Common myeloid progenitor, CD34-positive (primary cell): Measurements from ENCODE around the gene PRG2.

Experiments
- CTCF ChIA-PET: fragments of 350-600 bp; sonication (Branson Sonifier 250); formaldehyde crosslinking; loops from one replicate; lab custom pipeline; 2021; ENCODE audit warnings: antibody characterized with exemption; lab: Charles Lee
- POLR2A ChIA-PET: fragments of 350-600 bp; sonication (Branson Sonifier 250); formaldehyde crosslinking; loops from one replicate; lab custom pipeline; 2021; ENCODE audit warnings: antibody characterized with exemption; lab: Charles Lee
- DNase-seq, 3 donors: peaks; one replicate each; pipeline versions ENCODE4 v3.0.0 to v3.0.0-alpha.2; 2013
- H3K27ac ChIP-seq, 2 experiments: 1 replicate in 1 of 2; 2 replicates in 1 of 2; pipeline ENCODE4 v1.7.0; 2013; ENCODE audit warnings: inconsistent platforms in 2 of 2, low read length in 2 of 2, mild to moderate bottlenecking in 2 of 2, low read depth in 1 of 2, moderate library complexity in 1 of 2; ENCODE audit not compliant: severe bottlenecking in 2 of 2, insufficient read depth in 1 of 2, poor library complexity in 1 of 2
- H3K27me3 ChIP-seq, 5 experiments: replicated peaks in 2 of 5; 1 replicate in 3 of 5; 2 replicates in 2 of 5; pipeline versions ENCODE4 v1.6.1 to v1.7.0; 2013; ENCODE audit warnings: low read length in 4 of 5, mild to moderate bottlenecking in 2 of 5, moderate library complexity in 2 of 5, inconsistent platforms in 1 of 5; ENCODE audit not compliant: insufficient read depth in 5 of 5, control insufficient read depth in 4 of 5
- H3K36me3 ChIP-seq, 4 experiments: 1 replicate in 2 of 4; 2 replicates in 2 of 4; pipeline versions ENCODE4 v1.6.1 to v1.7.0; 2013; ENCODE audit warnings: low read length in 3 of 4, control low read depth in 1 of 4, mild to moderate bottlenecking in 1 of 4; ENCODE audit not compliant: control insufficient read depth in 4 of 4, insufficient read depth in 4 of 4
- H3K4me1 ChIP-seq, 4 experiments: 1 replicate in 3 of 4; 2 replicates in 1 of 4; pipeline versions ENCODE4 v1.6.1 to v1.7.1; 2013; ENCODE audit warnings: low read length in 3 of 4, mild to moderate bottlenecking in 3 of 4, control low read depth in 1 of 4, inconsistent platforms in 1 of 4, moderate library complexity in 1 of 4; ENCODE audit not compliant: control insufficient read depth in 4 of 4, insufficient read depth in 4 of 4; ENCODE audit errors: control extremely low read depth in 1 of 4
- H3K4me3 ChIP-seq, 7 experiments: 1 replicate in 4 of 7; 2 replicates in 3 of 7; pipeline versions ENCODE4 v1.5.1 to v1.7.0; 2013; ENCODE audit warnings: mild to moderate bottlenecking in 7 of 7, low read length in 6 of 7, moderate library complexity in 6 of 7, inconsistent platforms in 2 of 7, low read depth in 2 of 7, control low read depth in 1 of 7; ENCODE audit not compliant: insufficient read depth in 4 of 7, control insufficient read depth in 1 of 7; ENCODE audit errors: extremely low read depth in 1 of 7
- H3K9me3 ChIP-seq, 5 experiments: 1 replicate in 4 of 5; 2 replicates in 1 of 5; pipeline versions ENCODE4 v1.6.1 to v1.7.1; 2013; ENCODE audit warnings: low read length in 4 of 5, mild to moderate bottlenecking in 2 of 5, inconsistent platforms in 1 of 5, low read depth in 1 of 5, moderate library complexity in 1 of 5; ENCODE audit not compliant: control insufficient read depth in 4 of 5, insufficient read depth in 2 of 5; ENCODE audit errors: control extremely low read depth in 1 of 5
- WGBS: methylation state at CpG from one replicate; pipeline ENCODE4 v1.1.5; 2013; ENCODE audit not compliant: insufficient coverage; 5-methylcytosine and 5-hydroxymethylcytosine counted together

Gene PRG2

DNA sequence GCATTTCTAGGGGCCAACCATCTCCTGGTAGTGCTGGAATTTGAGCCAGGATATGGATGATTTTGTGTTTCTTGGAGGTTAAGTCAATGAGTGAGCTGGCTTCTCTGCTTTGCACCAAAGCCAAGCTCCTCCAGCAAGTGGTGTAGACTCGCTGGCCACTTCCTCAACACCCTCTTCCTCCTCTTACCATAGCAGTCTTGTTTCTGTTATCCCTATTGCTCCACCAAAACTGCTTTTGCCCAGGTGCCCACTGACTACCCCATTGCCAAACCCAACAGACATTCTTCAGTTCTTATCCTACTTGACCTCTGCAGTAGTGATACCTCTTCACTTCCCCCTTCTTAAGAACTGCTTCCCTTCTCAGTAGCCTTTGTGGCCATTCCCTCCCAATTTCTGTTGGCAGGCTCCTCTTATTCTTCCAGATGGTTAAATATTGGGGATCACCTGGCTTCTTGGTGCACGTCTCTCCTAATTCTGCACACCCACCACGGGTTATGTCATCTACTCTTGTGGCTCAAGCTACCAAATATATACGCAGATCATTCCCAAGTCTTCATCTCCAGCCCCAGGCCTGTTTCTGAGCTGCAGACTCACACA lies 7.0 kb upstream of the PRG2 start:
- DNase-seq, result peak in 1 of 3 donors; percentile 18
- Histone ChIP-seq H3K4me1 (peaks cover 0 to 24% (median 1%) of the 10 kb centered on the region in 4 experiments), H3K27ac (no peak overlapping the region), H3K9me3 (no peaks in the 10 kb centered on the region), H3K4me3 (no peak overlapping the region), H3K27me3 (no peaks in the 10 kb centered on the region), H3K36me3 (no peaks in the 10 kb centered on the region)
- POLR2A ChIA-PET, result no interaction called here
- WGBS, result 64% methylated on average over 3 of the region's 4 CpGs
- CTCF ChIA-PET, result interaction anchor here (1.5 to 4.8 kb wide), 3 partner anchors 8 to 45 kb away, joined by 4 to 20 read pairs (median 6); no protein-coding TSS in a partner anchor

DNA sequence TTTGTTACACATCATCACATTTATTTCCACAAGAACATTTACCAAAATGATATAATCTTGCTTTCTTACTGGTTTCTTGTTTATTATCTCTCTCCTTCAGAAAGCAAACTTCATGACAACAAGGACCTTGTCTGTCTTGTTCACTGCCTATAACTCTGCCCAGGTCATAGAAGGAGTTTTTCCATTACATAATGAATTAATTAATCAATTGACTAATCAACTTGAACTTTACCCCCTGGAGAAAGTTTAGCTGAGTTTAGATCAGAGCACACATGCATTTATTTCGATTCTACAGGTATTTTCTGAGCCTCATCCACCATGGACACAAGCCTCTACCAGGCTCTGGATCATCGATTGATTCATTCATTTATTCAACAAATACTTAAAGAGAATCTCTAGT lies 6.3 kb upstream of the PRG2 start:
- CTCF ChIA-PET, result interaction anchor here (1.5 to 4.8 kb wide), 6 partner anchors 9 to 51 kb away, joined by 3 to 20 read pairs (median 5); no protein-coding TSS in a partner anchor
- no peaks in the 10 kb centered on the region for H3K27me3 ChIP-seq

DNA sequence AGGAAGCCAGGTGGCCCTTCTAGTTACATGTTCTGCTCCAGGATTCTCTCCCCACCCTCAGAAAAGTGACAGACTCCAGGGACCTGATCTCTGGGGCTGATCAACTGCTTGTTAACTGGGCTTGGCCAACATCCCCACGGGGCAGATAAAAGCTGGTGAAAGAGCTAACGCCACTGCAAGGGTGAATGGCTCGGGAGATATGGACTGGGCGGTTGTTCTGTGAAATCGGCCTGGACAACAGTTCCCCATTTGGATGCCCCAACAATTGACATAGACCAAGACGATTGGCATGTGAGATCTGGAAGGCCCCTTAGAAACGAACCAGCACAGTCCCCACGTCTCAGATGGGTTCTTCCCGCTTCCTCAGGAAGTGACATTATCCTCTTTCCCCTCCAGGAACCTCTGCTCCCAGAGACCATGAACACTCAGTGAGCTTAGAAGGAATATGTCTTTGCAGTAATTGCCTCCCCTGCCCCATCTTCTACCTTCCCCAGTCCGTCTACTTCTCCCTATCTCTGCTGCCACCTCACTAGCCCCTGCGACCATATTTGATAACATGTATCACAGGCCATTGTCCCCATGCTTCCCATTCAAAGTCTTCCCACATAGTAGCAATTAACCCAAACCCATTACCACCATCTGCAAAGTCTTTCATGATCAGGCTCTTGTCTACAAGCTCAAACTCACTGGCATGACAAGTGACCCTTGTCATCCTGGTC lies 5.6 kb upstream of the PRG2 start:
- POLR2A ChIA-PET, result no interaction called here
- Histone ChIP-seq H3K9me3 (no peaks in the 10 kb centered on the region), H3K4me3 (no peak overlapping the region), H3K4me1 (peaks cover 0 to 35% (median 1%) of the 10 kb centered on the region in 4 experiments), H3K27me3 (no peaks in the 10 kb centered on the region), H3K27ac (no peak overlapping the region), H3K36me3 (no peaks in the 10 kb centered on the region)
- WGBS, result 91% methylated on average over 11 of the region's 11 CpGs
- peak in 1 of 3 donors; percentile 24 for DNase-seq
- CTCF ChIA-PET, result interaction anchor here (0.9 to 4.8 kb wide), 6 partner anchors 9 to 131 kb away, joined by 3 to 20 read pairs (median 4); no protein-coding TSS in a partner anchor

More for the DNA sequence above, 6.3 kb upstream of the PRG2 start:
- Histone ChIP-seq H3K4me1 (peaks cover 0 to 29% (median 1%) of the 10 kb centered on the region in 4 experiments), H3K9me3 (no peaks in the 10 kb centered on the region), H3K4me3 (no peak overlapping the region), H3K36me3 (no peaks in the 10 kb centered on the region), H3K27ac (no peak overlapping the region)
- WGBS, result no CpG with 5 or more reads among the region's 2 CpGs
- no peak for DNase-seq
- POLR2A ChIA-PET, result no interaction called here

DNA sequence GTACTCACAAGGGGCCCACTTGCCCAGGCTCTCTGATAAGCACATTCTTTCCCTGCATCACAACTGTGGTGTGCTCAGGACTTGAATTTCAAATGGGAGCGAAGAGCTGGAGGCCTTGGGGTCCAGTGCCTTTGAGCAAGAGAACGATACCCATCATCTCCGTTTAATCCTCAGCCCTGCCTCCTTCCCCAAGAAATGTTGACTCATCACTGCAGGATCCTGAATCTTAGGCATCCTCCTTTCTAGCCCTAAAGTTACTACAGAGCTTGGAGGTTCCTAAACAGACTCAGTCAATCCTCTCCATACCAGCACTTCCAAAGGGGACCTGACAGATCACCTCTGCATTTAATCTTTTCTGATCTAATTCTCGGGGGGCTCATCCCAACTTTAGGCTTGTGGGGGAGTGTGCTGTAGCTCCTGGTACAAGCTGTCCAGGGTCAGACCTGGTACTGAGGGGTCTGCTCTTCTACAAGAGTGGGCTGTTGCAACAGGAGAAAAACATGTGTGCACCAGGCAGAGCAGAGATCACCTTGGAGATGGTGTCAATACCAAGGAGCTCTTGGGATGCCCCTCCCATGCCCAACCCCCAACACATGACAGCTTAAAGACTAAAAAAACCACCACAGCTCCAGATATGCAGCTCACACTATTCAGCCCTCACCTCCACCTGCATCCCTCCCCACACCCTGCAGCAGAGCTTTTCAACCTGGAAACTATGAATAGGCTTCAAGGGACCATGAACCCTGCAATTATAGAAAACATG lies 3.9 kb upstream of the PRG2 start:
- CTCF ChIA-PET, result interaction anchor here (1.4 to 4.8 kb wide), 3 partner anchors 10 to 32 kb away, joined by 5 to 20 read pairs (median 12); no protein-coding TSS in a partner anchor
- Histone ChIP-seq H3K4me1 (peaks cover 0 to 43% (median 1%) of the 10 kb centered on the region in 4 experiments), H3K9me3 (no peaks in the 10 kb centered on the region), H3K4me3 (no peak overlapping the region), H3K27me3 (no peaks in the 10 kb centered on the region), H3K27ac (no peak overlapping the region), H3K36me3 (no peaks in the 10 kb centered on the region)
- WGBS, result 96% methylated on average over 4 of the region's 4 CpGs
- POLR2A ChIA-PET, result no interaction called here
- no peak for DNase-seq

DNA sequence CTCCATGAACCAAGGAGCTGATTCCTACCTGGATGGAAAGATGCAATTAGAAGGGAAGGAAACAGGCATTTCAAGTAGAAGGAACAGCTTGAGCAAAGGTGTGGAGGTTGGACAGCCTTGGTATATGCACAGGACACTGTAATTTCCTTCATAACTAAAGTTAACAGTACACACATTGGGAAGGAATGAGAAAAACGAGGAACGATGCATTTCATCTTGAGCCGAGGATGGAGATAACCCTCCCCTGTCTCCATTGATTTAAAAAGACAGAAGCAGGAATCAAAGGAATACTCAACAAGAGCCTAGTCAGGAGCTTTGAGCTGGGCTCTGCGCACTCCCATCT lies 2.3 kb upstream of the PRG2 start:
- H3K4me3 ChIP-seq, result no peak overlapping the region
- H3K36me3 ChIP-seq, result no peaks in the 10 kb centered on the region
- DNase-seq, result no peak
- ChIA-PET CTCF (interaction anchor here (1.4 kb wide), 2 partner anchors 8 to 30 kb away, joined by 3 to 4 read pairs; no protein-coding TSS in a partner anchor), POLR2A (no interaction called here)
- no peaks in the 10 kb centered on the region for H3K9me3 ChIP-seq
- H3K27me3 ChIP-seq, result no peaks in the 10 kb centered on the region
- peaks cover 0 to 39% (median 1%) of the 10 kb centered on the region in 4 experiments for H3K4me1 ChIP-seq
- H3K27ac ChIP-seq, result no peak overlapping the region
- 92% methylated on average over 2 of the region's 4 CpGs for WGBS

DNA sequence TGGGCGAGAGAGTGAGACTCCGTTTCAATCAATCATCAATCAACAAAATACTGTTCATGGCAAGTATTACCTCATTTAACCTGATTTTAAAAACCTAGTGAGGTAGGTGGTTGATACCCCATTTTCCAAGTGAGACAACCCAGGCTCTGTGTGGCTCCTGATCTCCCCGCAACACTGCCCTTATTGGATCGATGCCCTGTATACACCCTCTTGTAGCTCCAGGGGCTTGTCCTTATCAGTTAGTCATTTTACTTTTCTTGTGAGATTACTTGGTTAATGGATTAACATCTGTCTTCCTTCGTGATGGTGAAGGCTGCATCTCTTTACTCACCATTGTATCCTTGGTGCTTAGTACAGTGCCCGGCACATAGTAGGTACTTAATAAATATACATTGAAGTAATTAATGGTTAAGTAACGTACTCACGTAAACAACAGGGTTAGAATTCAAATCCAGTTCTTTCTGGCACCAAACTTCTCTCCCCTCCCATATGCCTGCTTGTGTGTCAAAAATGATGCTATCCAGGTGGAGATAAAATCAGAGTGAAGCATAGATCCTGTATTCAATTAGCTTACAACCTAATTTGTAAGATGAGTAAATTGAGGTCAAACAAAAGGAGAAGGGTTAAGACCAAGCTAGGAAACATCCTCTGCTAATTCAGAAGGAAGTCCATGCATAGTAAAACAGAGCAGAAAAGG lies 1.8 kb upstream of the PRG2 start:
- Histone ChIP-seq H3K27ac (no peak overlapping the region), H3K9me3 (no peaks in the 10 kb centered on the region), H3K4me3 (no peak overlapping the region), H3K36me3 (no peaks in the 10 kb centered on the region), H3K27me3 (no peaks in the 10 kb centered on the region), H3K4me1 (peaks cover 0 to 34% (median 3%) of the 10 kb centered on the region in 4 experiments)
- 100% methylated on average over 1 of the region's 8 CpGs for WGBS
- DNase-seq, result no peak
- ChIA-PET POLR2A (no interaction called here), CTCF (interaction anchor here (1.1 to 1.4 kb wide), 2 partner anchors 9 to 11 kb away, joined by 3 to 4 read pairs; partner anchors contain the start of gene PRG3)
